DND-41 (cell line): ENCODE measurements around the gene KATNIP.

Experiments
- ATAC-seq: fragments of 200-7000 bp; cut with Tn5 transposase; 3 replicates; pipeline ENCODE4 v1.9.1; 2021; ENCODE audit warnings: low read depth; ENCODE audit not compliant: insufficient read depth
- DNase-seq: peaks from one replicate; pipeline ENCODE4 v3.0.0-alpha.2; 2020
- H2AFZ ChIP-seq: 2 replicates; pipeline ENCODE4 v1.6.0; 2012; ENCODE audit warnings: low read depth, low read length
- H3K27ac ChIP-seq: 2 replicates; pipeline ENCODE4 v1.5.1; 2012; ENCODE audit warnings: low read length, inconsistent platforms
- H3K27me3 ChIP-seq: fragments of 200-600 bp; sonication (generic); 2 replicates; pipeline ENCODE4 v1.6.0; 2012; ENCODE audit warnings: low read length, mild to moderate bottlenecking, inconsistent platforms; ENCODE audit not compliant: insufficient read depth, poor library complexity
- H3K36me3 ChIP-seq: 2 replicates; pipeline ENCODE4 v1.5.1; 2012; ENCODE audit warnings: low read length, inconsistent platforms; ENCODE audit not compliant: insufficient read depth
- H3K4me1 ChIP-seq: 2 replicates; pipeline ENCODE4 v1.5.1; 2012; ENCODE audit warnings: mild to moderate bottlenecking, low read length; ENCODE audit not compliant: insufficient read depth
- H3K4me2 ChIP-seq: 2 replicates; pipeline ENCODE4 v1.6.0; 2012; ENCODE audit warnings: mild to moderate bottlenecking, moderate library complexity, low read length, inconsistent platforms; ENCODE audit not compliant: insufficient read depth
- H3K4me3 ChIP-seq, 2 experiments: fragments of 200-600 bp in 1 of 2; shearing (Covaris generic) in 1 of 2; 2 replicates each; pipeline ENCODE4 v1.5.1; 2012 to 2016; ENCODE audit warnings: inconsistent platforms in 2 of 2, low read length in 2 of 2, mild to moderate bottlenecking in 2 of 2, low read depth in 1 of 2, moderate library complexity in 1 of 2
- H3K79me2 ChIP-seq: 2 replicates; pipeline ENCODE4 v1.6.0; 2012; ENCODE audit warnings: low read length, inconsistent platforms; ENCODE audit not compliant: insufficient read depth
- H3K9ac ChIP-seq: 2 replicates; pipeline ENCODE4 v1.6.0; 2012; ENCODE audit warnings: low read depth, mild to moderate bottlenecking, inconsistent platforms, low read length, moderate library complexity
- H3K9me3 ChIP-seq: 2 replicates; pipeline ENCODE4 v1.5.1; 2012; ENCODE audit warnings: low read length, moderate library complexity, mild to moderate bottlenecking, inconsistent platforms; ENCODE audit not compliant: insufficient read depth, severe bottlenecking
- H4K20me1 ChIP-seq: 2 replicates; pipeline ENCODE4 v1.6.0; 2012; ENCODE audit warnings: low read length; ENCODE audit not compliant: insufficient read depth
- CTCF ChIP-seq: IDR thresholded peaks from 2 replicates; pipeline ENCODE4 v1.5.1; 2012; ENCODE audit warnings: borderline replicate concordance, low read length, moderate library complexity, mild to moderate bottlenecking; ENCODE audit not compliant: poor library complexity, severe bottlenecking; ENCODE audit errors: extremely low read depth
- EZH2 ChIP-seq: IDR thresholded peaks from 3 replicates; pipeline ENCODE4 v1.6.1; 2012; ENCODE audit warnings: borderline replicate concordance, low read depth, mild to moderate bottlenecking, moderate library complexity, low read length, inconsistent platforms; ENCODE audit not compliant: severe bottlenecking

Gene KATNIP

GRCh38 chr16:27556471-27556870 is 6.5 kb downstream of the KATNIP start:
- no peaks in the 10 kb centered on the region for H3K36me3 ChIP-seq
- no peaks in the 10 kb centered on the region for H3K27me3 ChIP-seq
- no peaks in the 10 kb centered on the region for H3K4me1 ChIP-seq
- no peaks in the 10 kb centered on the region for H3K9me3 ChIP-seq
- no peak overlapping the region for H3K27ac ChIP-seq
- H2AFZ ChIP-seq, result no peak overlapping the region
- no peak overlapping the region for H3K9ac ChIP-seq
- H3K79me2 ChIP-seq, result no peaks in the 10 kb centered on the region
- no peaks in the 10 kb centered on the region for H4K20me1 ChIP-seq
- no peak for DNase-seq
- TF ChIP-seq EZH2, result no peak
- TF ChIP-seq CTCF, result no peak
- no peak for ATAC-seq
- H3K4me2 ChIP-seq, result no peak overlapping the region
- no peak overlapping the region for H3K4me3 ChIP-seq

- H3K4me1 ChIP-seq, result no peaks in the 10 kb centered on the region
- H3K4me3 ChIP-seq, result no peak overlapping the region
- no peaks in the 10 kb centered on the region for H3K9me3 ChIP-seq
- H3K27ac ChIP-seq, result no peak overlapping the region
- H4K20me1 ChIP-seq, result no peaks in the 10 kb centered on the region
- TF ChIP-seq EZH2, result no peak
- no peak for TF ChIP-seq CTCF
- no peaks in the 10 kb centered on the region for H3K36me3 ChIP-seq
- ATAC-seq (no peak), DNase-seq (no peak)
- no peaks in the 10 kb centered on the region for H3K79me2 ChIP-seq
- no peaks in the 10 kb centered on the region for H3K27me3 ChIP-seq
- H3K4me2 ChIP-seq, result no peak overlapping the region
- H3K9ac ChIP-seq, result no peak overlapping the region
- no peak overlapping the region for H2AFZ ChIP-seq
Observed at GRCh38 chr16:27558434-27558833, 8.5 kb downstream of the KATNIP start.

GRCh38 chr16:27558932-27559331 is 9.0 kb downstream of the KATNIP start:
- DNase-seq (no peak), ATAC-seq (no peak)
- Histone ChIP-seq H3K27me3 (no peaks in the 10 kb centered on the region), H3K4me3 (no peak overlapping the region), H2AFZ (no peak overlapping the region), H4K20me1 (no peaks in the 10 kb centered on the region), H3K9ac (no peak overlapping the region), H3K4me2 (no peak overlapping the region), H3K36me3 (no peaks in the 10 kb centered on the region), H3K27ac (no peak overlapping the region), H3K4me1 (no peaks in the 10 kb centered on the region), H3K9me3 (no peaks in the 10 kb centered on the region), H3K79me2 (no peaks in the 10 kb centered on the region)
- TF ChIP-seq CTCF (no peak), EZH2 (no peak)

- H3K27ac ChIP-seq, result no peak overlapping the region
- H2AFZ ChIP-seq, result no peak overlapping the region
- H3K9ac ChIP-seq, result no peak overlapping the region
- DNase-seq (no peak), ATAC-seq (no peak)
- no peaks in the 10 kb centered on the region for H3K36me3 ChIP-seq
- no peaks in the 10 kb centered on the region for H3K27me3 ChIP-seq
- H3K9me3 ChIP-seq, result no peaks in the 10 kb centered on the region
- H3K4me1 ChIP-seq, result no peaks in the 10 kb centered on the region
- H4K20me1 ChIP-seq, result no peaks in the 10 kb centered on the region
- H3K4me3 ChIP-seq, result no peak overlapping the region
- H3K79me2 ChIP-seq, result no peaks in the 10 kb centered on the region
- TF ChIP-seq CTCF (no peak), EZH2 (no peak)
- no peak overlapping the region for H3K4me2 ChIP-seq
Observed at GRCh38 chr16:27561216-27561615, 11.3 kb downstream of the KATNIP start.
